ENCODE data around the gene ECSIT.
A peak's percentile ranks its signal among the peaks of the same experiment; 100 is the strongest.

ECSIT gene

DNA sequence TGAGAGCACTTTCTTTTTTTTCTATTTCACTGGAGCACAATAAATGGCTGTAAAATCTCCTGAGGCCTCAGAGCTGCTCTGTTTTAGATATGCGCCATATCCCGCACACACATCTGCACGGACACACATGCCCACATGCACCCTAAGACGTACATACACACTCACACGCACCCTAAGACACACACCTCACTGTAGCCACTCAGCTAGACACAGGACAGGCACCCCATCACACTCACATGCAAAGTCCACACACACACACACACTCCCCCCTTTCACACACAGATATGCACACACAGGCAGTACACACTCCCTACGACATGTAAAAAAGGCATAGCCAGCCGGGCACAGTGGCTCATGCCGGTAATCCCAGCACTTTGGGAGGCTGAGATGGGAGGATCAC is 21.3 kb upstream of the ECSIT start:
- DNase-seq (ENCODE audit: low read depth), result no peak

GRCh38 chr19:11549386-11549953 is 20.5 kb upstream of the ECSIT start:
- no peak for DNase-seq (ENCODE audit: low read depth)

GRCh38 chr19:11547929-11548700 is 19.2 kb upstream of the ECSIT start:
- DNase-seq (ENCODE audit: low read depth), result no peak

GRCh38 chr19:11541238-11541637 is 12.3 kb upstream of the ECSIT start:
- no peak for DNase-seq (ENCODE audit: low read depth)

DNA sequence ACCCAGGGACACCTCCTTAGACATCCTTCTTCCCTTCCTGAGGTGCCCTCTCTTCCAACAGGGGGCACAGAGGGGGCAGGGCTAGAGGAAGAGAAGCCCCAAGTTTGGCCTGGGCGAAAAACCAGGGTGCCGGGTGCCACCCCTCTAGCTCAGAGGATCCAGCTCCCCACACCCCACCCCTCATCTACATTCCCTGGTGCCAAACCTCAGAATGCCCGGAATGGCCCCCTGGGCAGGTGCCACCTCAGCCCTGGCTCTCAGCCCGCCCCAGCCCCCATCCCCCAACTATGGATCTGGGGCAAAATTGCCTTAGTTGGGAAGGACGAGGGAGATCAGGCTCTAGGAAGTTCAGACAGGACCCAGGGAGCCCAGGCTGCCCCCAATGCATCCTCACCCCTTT is 11.7 kb upstream of the ECSIT start:
- DNase-seq (ENCODE audit: low read depth), result no peak

DNA sequence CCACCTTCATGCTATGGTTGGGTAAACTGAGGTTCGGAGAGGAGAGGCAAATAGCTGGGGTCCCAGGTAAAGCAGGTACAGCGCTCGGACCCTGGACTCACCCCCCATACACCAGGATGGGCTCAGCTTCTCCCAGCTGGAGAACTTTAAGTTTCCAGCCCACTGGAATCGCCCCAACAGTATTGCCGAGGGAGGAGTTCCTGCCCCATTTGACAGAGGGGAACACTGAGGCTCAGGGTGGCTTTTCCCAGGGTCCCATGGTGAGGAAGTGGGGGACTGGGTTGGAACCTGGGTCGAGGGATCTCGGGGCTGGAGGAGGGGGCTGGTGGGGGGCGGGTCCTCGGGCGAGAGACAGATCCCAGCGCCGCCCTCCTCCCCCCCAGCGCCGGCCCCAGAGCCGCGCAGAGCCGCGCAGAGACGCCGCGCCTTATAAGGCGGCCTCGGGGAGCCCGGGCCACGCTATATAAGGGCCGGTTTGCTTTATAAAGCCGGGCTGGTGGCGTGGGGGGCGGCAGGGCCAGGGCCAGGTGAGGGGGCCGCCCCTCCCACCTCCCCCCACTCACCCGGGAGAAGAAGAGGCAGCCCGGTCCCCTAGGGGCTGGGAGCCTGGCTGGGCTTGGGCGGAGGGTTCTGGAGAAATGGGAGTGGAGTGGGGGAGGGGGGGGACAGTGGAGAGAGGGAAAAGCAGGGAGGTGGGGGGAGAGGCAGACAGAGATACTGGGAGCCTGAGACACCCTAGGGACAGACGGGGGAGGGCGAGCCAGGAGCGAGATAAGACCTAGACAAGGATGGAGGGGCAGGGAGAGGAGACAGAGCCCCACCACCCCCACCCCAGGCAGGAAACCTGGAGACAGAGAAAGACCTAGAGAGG is 10.8 kb upstream of the ECSIT start:
- DNase-seq (ENCODE audit: low read depth), result no peak

GRCh38 chr19:11538232-11539036 is 9.5 kb upstream of the ECSIT start, which contains the start of gene CNN1:
TSS of gene CNN1 (plus strand) at chr19:11538851. CDS start at chr19:11538928, 77 bp downstream.
- peak; percentile 36 for DNase-seq (ENCODE audit: low read depth)

DNA sequence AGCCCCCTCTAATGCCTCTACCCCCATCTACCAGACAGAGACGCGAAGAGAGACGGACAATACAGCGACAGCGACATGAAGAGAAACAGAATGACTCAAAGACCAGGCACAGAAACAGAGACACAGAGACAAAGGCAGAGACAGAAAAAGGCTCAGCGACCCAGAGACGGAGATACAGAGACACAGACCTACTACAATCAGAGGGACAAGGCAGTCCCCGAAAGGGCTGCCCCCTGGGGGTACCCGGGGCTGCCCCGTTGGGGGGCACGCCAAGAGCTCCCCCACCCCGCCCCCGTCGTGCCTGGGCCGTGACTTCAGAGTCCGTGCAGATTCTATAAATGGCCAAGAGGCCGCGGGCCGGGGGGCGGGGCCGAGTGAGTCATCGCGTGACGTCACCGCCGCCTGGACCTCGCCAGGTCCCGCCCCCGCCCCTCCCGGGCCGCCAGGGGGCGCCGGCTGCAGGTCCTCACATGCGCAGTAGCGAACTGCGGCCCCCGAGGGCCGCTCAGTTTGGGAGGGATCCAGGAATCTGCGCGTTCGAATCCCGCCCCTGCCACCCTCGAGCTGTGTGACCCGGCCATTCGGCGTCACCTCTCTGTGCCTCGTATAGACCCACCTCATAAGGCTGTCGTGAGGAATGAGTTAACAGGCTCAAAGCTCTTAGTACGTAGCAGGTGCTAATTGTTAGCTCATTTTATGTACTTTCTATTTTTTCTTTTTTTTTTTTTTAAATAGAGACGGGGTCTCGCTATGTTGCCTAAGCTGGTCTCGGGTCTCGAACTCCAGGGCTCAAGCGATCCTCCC is 7.1 kb upstream of the ECSIT start:
- peak; percentile 62 for DNase-seq (ENCODE audit: low read depth)

GRCh38 chr19:11534948-11535347 is 6.0 kb upstream of the ECSIT start:
- DNase-seq (ENCODE audit: low read depth), result no peak

DNA sequence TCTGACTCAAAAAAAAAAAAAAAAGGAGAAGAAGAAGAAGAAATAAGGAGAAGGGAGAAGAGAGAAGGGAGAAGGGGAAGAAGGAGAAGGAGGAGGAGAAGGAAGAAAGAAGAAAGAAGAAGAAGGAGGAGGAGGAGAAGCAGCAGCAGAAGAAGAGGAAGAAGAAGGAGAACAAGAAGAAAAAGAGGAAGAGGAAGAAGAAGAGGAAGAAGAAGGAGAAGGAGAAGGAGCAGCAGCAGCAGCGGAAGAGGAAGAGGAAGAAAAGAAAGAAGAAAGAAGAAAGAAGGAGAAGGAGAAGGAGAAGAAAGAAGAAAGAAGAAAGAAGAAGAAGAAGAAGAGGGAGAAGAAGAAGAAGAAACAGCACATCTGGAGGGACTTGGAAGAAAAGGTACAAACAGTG is 5.6 kb upstream of the ECSIT start:
- DNase-seq (ENCODE audit: low read depth), result no peak

DNA sequence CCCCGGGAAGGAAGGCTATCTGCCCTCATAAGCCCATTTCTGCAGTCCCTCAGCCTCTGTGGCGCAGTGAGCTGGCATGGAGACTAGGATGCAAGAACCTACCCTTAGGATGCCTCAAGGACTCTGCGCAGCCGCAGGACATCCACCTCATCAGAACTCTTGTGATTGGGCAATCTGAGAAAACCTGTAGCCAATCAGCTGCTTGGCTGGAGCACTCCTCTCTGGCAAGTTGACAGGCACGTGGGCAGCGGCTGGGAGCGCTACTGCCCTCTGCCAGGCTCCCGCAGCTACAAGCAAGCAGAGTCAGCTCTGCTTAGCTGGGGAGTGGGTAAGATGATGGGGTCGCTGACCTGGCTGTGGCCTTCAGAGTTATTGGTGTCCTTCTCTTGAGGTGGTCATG is 1.5 kb upstream of the ECSIT start:
- DNase-seq (ENCODE audit: low read depth), result peak; percentile 31

GRCh38 chr19:11519138-11519537 is 9.8 kb downstream of the ECSIT start:
- DNase-seq (ENCODE audit: low read depth), result no peak

DNA sequence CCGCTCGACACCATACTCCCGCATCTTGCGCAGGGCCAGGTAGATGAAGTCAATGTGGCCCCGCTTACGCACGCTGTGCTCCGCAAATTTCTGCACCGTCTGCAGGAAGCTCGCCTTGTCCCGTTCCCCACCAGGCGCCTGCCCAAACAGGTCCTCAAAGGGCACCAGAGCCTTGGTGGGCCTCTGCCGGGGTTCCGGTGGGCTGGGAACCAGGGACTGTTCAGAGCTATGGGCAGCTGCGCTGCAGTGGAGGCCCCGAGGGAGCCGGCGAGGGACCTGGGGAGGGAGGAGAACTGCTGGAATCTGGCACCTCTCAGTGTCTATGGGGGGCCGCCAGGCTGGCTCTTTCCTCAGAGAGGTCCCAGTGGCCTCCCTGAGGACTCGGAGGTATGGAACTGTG is 15.0 kb downstream of the ECSIT start:
- no peak for DNase-seq (ENCODE audit: low read depth)

- DNase-seq (ENCODE audit: low read depth), result no peak
These were observed 18.5 kb downstream of the ECSIT start for GRCh38 chr19:11510444-11510843.

DNA sequence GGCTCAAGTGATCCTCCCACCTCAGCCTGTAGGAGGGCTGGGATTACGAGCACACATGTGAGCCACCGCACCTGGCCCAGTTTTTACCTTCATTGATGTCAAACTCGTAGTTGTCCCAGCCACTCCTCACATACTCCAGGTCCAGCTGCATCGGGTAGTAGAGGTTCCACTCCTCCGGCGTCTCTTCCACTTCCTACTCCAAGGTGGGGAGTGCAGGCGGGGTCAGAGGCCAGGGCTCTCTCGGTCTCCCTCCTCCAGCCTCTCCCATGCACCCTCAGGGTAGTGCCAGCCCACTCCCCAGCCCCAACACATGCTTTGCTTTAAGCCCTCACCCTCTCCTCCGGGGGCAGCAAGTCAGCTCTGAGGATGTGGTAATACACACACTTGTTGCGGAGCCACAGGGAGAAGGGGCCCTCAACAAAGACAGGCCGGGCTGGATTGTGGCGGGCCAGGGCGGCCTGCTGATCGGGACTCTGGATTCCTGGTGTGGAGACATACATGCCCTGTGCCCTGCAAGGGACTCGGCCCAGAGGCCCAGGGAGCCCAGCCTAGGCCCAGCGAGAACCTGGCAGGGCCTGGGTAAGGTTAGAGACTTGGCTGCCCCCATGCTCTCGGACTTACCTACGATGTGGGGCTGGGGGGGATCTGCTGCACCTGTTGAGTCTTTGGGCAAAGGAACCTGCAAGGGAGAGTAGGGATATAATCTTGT is 21.4 kb downstream of the ECSIT start:
- DNase-seq (ENCODE audit: low read depth), result no peak

- no peak for DNase-seq (ENCODE audit: low read depth)
These were observed 22.0 kb downstream of the ECSIT start for GRCh38 chr19:11506967-11507366.

- no peak for DNase-seq (ENCODE audit: low read depth)
These were observed 22.8 kb downstream of the ECSIT start for GRCh38 chr19:11506101-11506555.

- peak; percentile 84 for DNase-seq (ENCODE audit: low read depth)
These were observed 23.3 kb downstream of the ECSIT start, which contains the start of gene ZNF653 for GRCh38 chr19:11505504-11506100. TSS of gene ZNF653 (minus strand) at chr19:11505839. CDS start at chr19:11505786, 53 bp downstream.

GRCh38 chr19:11505032-11505503 is 23.9 kb downstream of the ECSIT start:
- peak; percentile 92 for DNase-seq (ENCODE audit: low read depth)

Measured in stromal cell of bone marrow (primary cell).